ENCODE results near the gene HLTF. TPM values are rescaled to one million over a fixed set of nuclear protein-coding genes. Genes with fewer than 3 reads are reported as not detected.

The HLTF gene
- total RNA-seq, 1 experiment from 2014 or later, result 73.4 TPM

- Histone ChIP-seq H3K36me3 (ENCODE audit: control insufficient read depth in 1 of 2, insufficient read depth in 2 of 2, low read length in 2 of 2) (no peaks in the 10 kb centered on the region), H2AFZ (ENCODE audit: low read depth, low read length, poor library complexity, severe bottlenecking) (no peak overlapping the region), H3K79me2 (ENCODE audit: insufficient read depth, low read length) (peaks cover 7% of the 10 kb centered on the region), H3K4me1 (ENCODE audit: control insufficient read depth in 1 of 2, insufficient read depth in 2 of 2, low read length in 2 of 2) (peaks cover 0 to 6% of the 10 kb centered on the region in 2 experiments; a peak in 1 of 4 replicates), H3K4me2 (ENCODE audit: low read length) (no peak overlapping the region), H3K27me3 (ENCODE audit: insufficient read depth, low read length) (no peaks in the 10 kb centered on the region), H3K27ac (ENCODE audit: low read depth, low read length) (no peak overlapping the region), H3K9me2 (ENCODE audit: insufficient read depth) (no peaks in the 10 kb centered on the region), H4K20me1 (ENCODE audit: insufficient read depth) (no peaks in the 10 kb centered on the region), H3K9ac (ENCODE audit: low read length) (no peak overlapping the region), H3K4me3 (replicated peaks in 1 of 2; ENCODE audit: low read depth in 1 of 2, low read length in 2 of 2) (no peak overlapping the region), H3K9me3 (ENCODE audit: control insufficient read depth in 1 of 2, insufficient read depth in 1 of 2, low read depth in 1 of 2, low read length in 2 of 2) (no peaks in the 10 kb centered on the region)
- BruUV-seq (replicated peaks), result no TSS peak
- TF ChIP-seq CEBPB (IDR thresholded peaks at IDR 0.05; ENCODE audit: low read depth), result no peak
- TF ChIP-seq JUND (IDR thresholded peaks at IDR 0.05), result no peak
- no peak for TF ChIP-seq EZH2phosphoT487 (IDR thresholded peaks at IDR 0.05; ENCODE audit: borderline replicate concordance)
- no peak for TF ChIP-seq ZBTB33 (IDR thresholded peaks at IDR 0.05; ENCODE audit: extremely low read depth, insufficient replicate concordance, low read length)
- no peak for TF ChIP-seq ZNF274 (IDR thresholded peaks at IDR 0.05; ENCODE audit: low read depth, low read length)
- no peak for TF ChIP-seq CTCF (IDR thresholded peaks at IDR 0.05 in 2 of 3, conservative IDR thresholded peaks at IDR 0.05 in 1 of 3; ENCODE audit: borderline replicate concordance in 1 of 3, insufficient read depth in 1 of 3, low read depth in 2 of 3, low read length in 2 of 3)
- no peak for TF ChIP-seq REST (IDR thresholded peaks at IDR 0.05; ENCODE audit: low read depth)
- TF ChIP-seq ELF1 (IDR thresholded peaks at IDR 0.05; ENCODE audit: borderline replicate concordance, low read depth), result no peak
- TF ChIP-seq POLR2A (IDR thresholded peaks at IDR 0.05; ENCODE audit: borderline replicate concordance, extremely low read depth, insufficient read depth, insufficient read length), result no peak
- no peak for TF ChIP-seq SP1 (IDR thresholded peaks at IDR 0.05; ENCODE audit: low read depth)
- no peak for TF ChIP-seq YY1 (IDR thresholded peaks at IDR 0.05; ENCODE audit: extremely low read depth, insufficient replicate concordance, low read depth, low read length)
- no peak for TF ChIP-seq RAD21 (IDR thresholded peaks at IDR 0.05; ENCODE audit: low read depth)
- no peak for TF ChIP-seq MAX (IDR thresholded peaks at IDR 0.05)
- no peak for TF ChIP-seq ZFX (IDR thresholded peaks at IDR 0.05)
- no peak for TF ChIP-seq ATF3 (IDR thresholded peaks at IDR 0.05)
- TF ChIP-seq TCF7L2 (IDR thresholded peaks at IDR 0.05; ENCODE audit: borderline replicate concordance, extremely low read depth, insufficient read depth, insufficient read length), result no peak
- TF ChIP-seq FOSL1 (IDR thresholded peaks at IDR 0.05; ENCODE audit: low read depth), result no peak
- ChIA-PET RAD21 (ENCODE audit: low non-redundant PET in 1 of 2, low total read pairs in 2 of 2, uncharacterized antibody in 2 of 2, unreplicated experiment in 2 of 2) (no interaction called here), POLR2A (no interaction called here), CTCF (no interaction called here)
- DNase-seq (ENCODE audit: low read depth, low spot score) (no peak), ATAC-seq (no peak)
- intact Hi-C loops (cut with micrococcal nuclease), result no loop called here
Measured at GRCh38 chr3:149090461-149090860, 4.1 kb upstream of the HLTF start.

Measured in HCT116 (cell line).